ENCODE results near the gene PWWP3B. TPM values are rescaled to one million over a fixed set of nuclear protein-coding genes. Genes with fewer than 3 reads are reported as not detected.
A peak's percentile ranks its signal among the peaks of the same experiment; 100 is the strongest.

PWWP3B gene
- 5.9 TPM for polyA plus RNA-seq (2013, experiment 1 of 2)
- 6.1 TPM for polyA plus RNA-seq (2013, experiment 2 of 2)

- Histone ChIP-seq H4K8ac (ENCODE audit: low read depth, low read length) (no peak within 1 kb of the TSS), H3K9me3 (replicated peaks in 1 of 2; ENCODE audit: control insufficient read depth in 2 of 2, insufficient read depth in 1 of 2, low read depth in 1 of 2, low read length in 2 of 2) (no peaks in the 10 kb centered on the region), H3K23ac (ENCODE audit: low read depth, low read length, poor library complexity) (no peak within 1 kb of the TSS), H3K9ac (ENCODE audit: low read depth, low read length, poor library complexity) (no peak within 1 kb of the TSS), H4K91ac (ENCODE audit: low read depth, low read length, poor library complexity) (no peak within 1 kb of the TSS), H2BK15ac (ENCODE audit: low read length) (no peak within 1 kb of the TSS), H2AK5ac (ENCODE audit: low read depth, low read length) (no peak within 1 kb of the TSS), H3K36me3 (replicated peaks in 1 of 2; ENCODE audit: control insufficient read depth in 2 of 2, insufficient read depth in 2 of 2, low read length in 2 of 2) (no peaks in the 10 kb centered on the region), H2BK120ac (ENCODE audit: low read depth, low read length) (no peak within 1 kb of the TSS), H2BK12ac (ENCODE audit: low read length) (no peak within 1 kb of the TSS), H3K4me3 (ENCODE audit: low read length in 2 of 2) (peak within 1 kb of the TSS in 1 of 2 donors; percentile 46), H3K27ac (replicated peaks; ENCODE audit: low read length) (no peak within 1 kb of the TSS), H3K27me3 (ENCODE audit: control insufficient read depth in 3 of 3, insufficient read depth in 3 of 3, low read depth in 1 of 3, low read length in 3 of 3) (peaks cover 0 to 10% (median 0%) of the 10 kb centered on the region in 3 experiments), H3K4me1 (ENCODE audit: control insufficient read depth in 2 of 2, insufficient read depth in 1 of 2, low read depth in 1 of 2, low read length in 2 of 2) (no peaks in the 10 kb centered on the region), H3K14ac (ENCODE audit: low read length) (no peak within 1 kb of the TSS), H2AFZ (ENCODE audit: low read length) (peak within 1 kb of the TSS; percentile 73), H3K79me1 (ENCODE audit: low read depth, low read length) (no peaks in the 10 kb centered on the region), H3K4me2 (ENCODE audit: insufficient read depth, low read length, poor library complexity, severe bottlenecking) (peak within 1 kb of the TSS; percentile 18), H3K18ac (ENCODE audit: low read length) (no peak within 1 kb of the TSS), H3K4ac (ENCODE audit: low read length) (no peak within 1 kb of the TSS), H2BK5ac (ENCODE audit: low read length) (no peak within 1 kb of the TSS)
- WGBS, 2 donors (ENCODE audit: extremely low coverage in 2 of 2, insufficient read length in 2 of 2, insufficient replicate concordance in 1 of 2) = no CpG with 5 or more reads among the region's 14 CpGs
- DNase-seq (ENCODE audit: low spot score) = peak; percentile 26
Measured at GRCh38 chrX:106168107-106168506, at the start of gene PWWP3B. TSS of gene PWWP3B (plus strand) at chrX:106168305. CDS start at chrX:106205433, 37,128 bp downstream.

DNA sequence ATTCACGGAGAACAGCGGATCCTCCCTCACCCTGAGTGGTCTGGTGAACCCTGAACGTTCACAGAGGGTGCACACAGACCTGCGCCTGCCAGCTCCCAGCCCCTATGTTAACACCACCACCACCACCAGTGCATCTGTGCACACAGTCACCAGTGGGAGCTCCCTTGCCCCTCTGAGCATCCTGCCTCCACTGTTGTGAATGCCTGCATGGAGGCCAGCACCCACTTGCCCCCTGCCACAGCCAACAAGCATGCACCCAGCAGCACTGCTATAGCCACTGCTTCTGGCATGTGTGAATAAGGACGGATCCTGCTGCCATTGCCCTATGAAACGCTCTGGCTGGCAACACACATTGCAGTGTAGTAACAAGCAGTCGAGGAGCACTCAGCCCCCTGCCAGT, 29.1 kb upstream of the PWWP3B start:
- no peaks in the 10 kb centered on the region for H3K79me1 ChIP-seq (ENCODE audit: low read depth, low read length)
- no peak overlapping the region for H3K4ac ChIP-seq (ENCODE audit: low read length)
- no peak overlapping the region for H4K8ac ChIP-seq (ENCODE audit: low read depth, low read length)
- H2BK120ac ChIP-seq (ENCODE audit: low read depth, low read length) = no peak overlapping the region
- no peak overlapping the region for H3K9ac ChIP-seq (ENCODE audit: low read depth, low read length, poor library complexity)
- no peak for DNase-seq (ENCODE audit: low spot score)
- H3K27ac ChIP-seq (replicated peaks; ENCODE audit: low read length) = no peak overlapping the region
- no peak overlapping the region for H3K18ac ChIP-seq (ENCODE audit: low read length)
- H3K36me3 ChIP-seq (replicated peaks in 1 of 2; ENCODE audit: control insufficient read depth in 2 of 2, insufficient read depth in 2 of 2, low read length in 2 of 2) = no peaks in the 10 kb centered on the region
- H3K4me1 ChIP-seq (ENCODE audit: control insufficient read depth in 2 of 2, insufficient read depth in 1 of 2, low read depth in 1 of 2, low read length in 2 of 2) = no peaks in the 10 kb centered on the region
- no peak overlapping the region for H3K23ac ChIP-seq (ENCODE audit: low read depth, low read length, poor library complexity)
- no peak overlapping the region for H2BK15ac ChIP-seq (ENCODE audit: low read length)
- H3K27me3 ChIP-seq (ENCODE audit: control insufficient read depth in 3 of 3, insufficient read depth in 3 of 3, low read depth in 1 of 3, low read length in 3 of 3) = no peaks in the 10 kb centered on the region
- H2BK12ac ChIP-seq (ENCODE audit: low read length) = no peak overlapping the region
- H2AFZ ChIP-seq (ENCODE audit: low read length) = no peak overlapping the region
- H3K9me3 ChIP-seq (replicated peaks in 1 of 2; ENCODE audit: control insufficient read depth in 2 of 2, insufficient read depth in 1 of 2, low read depth in 1 of 2, low read length in 2 of 2) = no peaks in the 10 kb centered on the region
- no peak overlapping the region for H4K91ac ChIP-seq (ENCODE audit: low read depth, low read length, poor library complexity)
- H3K4me3 ChIP-seq (ENCODE audit: low read length in 2 of 2) = no peak overlapping the region
- no CpG with 5 or more reads among the region's 7 CpGs for WGBS, 2 donors (ENCODE audit: extremely low coverage in 2 of 2, insufficient read length in 2 of 2, insufficient replicate concordance in 1 of 2)
- H3K14ac ChIP-seq (ENCODE audit: low read length) = peak overlapping the region; percentile 56
- H2BK5ac ChIP-seq (ENCODE audit: low read length) = no peak overlapping the region
- no peak overlapping the region for H2AK5ac ChIP-seq (ENCODE audit: low read depth, low read length)
- no peak overlapping the region for H3K4me2 ChIP-seq (ENCODE audit: insufficient read depth, low read length, poor library complexity, severe bottlenecking)

GRCh38 chrX:106144755-106145639, 23.1 kb upstream of the PWWP3B start:
- no peak overlapping the region for H3K9ac ChIP-seq (ENCODE audit: low read depth, low read length, poor library complexity)
- H3K4me1 ChIP-seq (ENCODE audit: control insufficient read depth in 2 of 2, insufficient read depth in 1 of 2, low read depth in 1 of 2, low read length in 2 of 2) = no peaks in the 10 kb centered on the region
- no peak overlapping the region for H3K27ac ChIP-seq (replicated peaks; ENCODE audit: low read length)
- no peak overlapping the region for H3K14ac ChIP-seq (ENCODE audit: low read length)
- H3K4me2 ChIP-seq (ENCODE audit: insufficient read depth, low read length, poor library complexity, severe bottlenecking) = no peak overlapping the region
- no peak overlapping the region for H4K91ac ChIP-seq (ENCODE audit: low read depth, low read length, poor library complexity)
- H3K79me1 ChIP-seq (ENCODE audit: low read depth, low read length) = no peaks in the 10 kb centered on the region
- H2AFZ ChIP-seq (ENCODE audit: low read length) = no peak overlapping the region
- no peak overlapping the region for H3K4ac ChIP-seq (ENCODE audit: low read length)
- no peak overlapping the region for H2AK5ac ChIP-seq (ENCODE audit: low read depth, low read length)
- H3K23ac ChIP-seq (ENCODE audit: low read depth, low read length, poor library complexity) = no peak overlapping the region
- no peaks in the 10 kb centered on the region for H3K36me3 ChIP-seq (replicated peaks in 1 of 2; ENCODE audit: control insufficient read depth in 2 of 2, insufficient read depth in 2 of 2, low read length in 2 of 2)
- no peak overlapping the region for H3K4me3 ChIP-seq (ENCODE audit: low read length in 2 of 2)
- H3K18ac ChIP-seq (ENCODE audit: low read length) = no peak overlapping the region
- H2BK15ac ChIP-seq (ENCODE audit: low read length) = no peak overlapping the region
- no peak overlapping the region for H2BK5ac ChIP-seq (ENCODE audit: low read length)
- no peaks in the 10 kb centered on the region for H3K27me3 ChIP-seq (ENCODE audit: control insufficient read depth in 3 of 3, insufficient read depth in 3 of 3, low read depth in 1 of 3, low read length in 3 of 3)
- WGBS, 2 donors (ENCODE audit: extremely low coverage in 2 of 2, insufficient read length in 2 of 2, insufficient replicate concordance in 1 of 2) = no CpG with 5 or more reads among the region's 5 CpGs
- H2BK12ac ChIP-seq (ENCODE audit: low read length) = no peak overlapping the region
- no peak overlapping the region for H2BK120ac ChIP-seq (ENCODE audit: low read depth, low read length)
- no peak for DNase-seq (ENCODE audit: low spot score)
- H4K8ac ChIP-seq (ENCODE audit: low read depth, low read length) = no peak overlapping the region
- no peaks in the 10 kb centered on the region for H3K9me3 ChIP-seq (replicated peaks in 1 of 2; ENCODE audit: control insufficient read depth in 2 of 2, insufficient read depth in 1 of 2, low read depth in 1 of 2, low read length in 2 of 2)

GRCh38 chrX:106150701-106151100, 17.4 kb upstream of the PWWP3B start:
- H3K4me3 ChIP-seq (ENCODE audit: low read length in 2 of 2) = no peak overlapping the region
- H3K9me3 ChIP-seq (replicated peaks in 1 of 2; ENCODE audit: control insufficient read depth in 2 of 2, insufficient read depth in 1 of 2, low read depth in 1 of 2, low read length in 2 of 2) = no peaks in the 10 kb centered on the region
- no peak overlapping the region for H3K4me2 ChIP-seq (ENCODE audit: insufficient read depth, low read length, poor library complexity, severe bottlenecking)
- H3K27ac ChIP-seq (replicated peaks; ENCODE audit: low read length) = no peak overlapping the region
- H3K9ac ChIP-seq (ENCODE audit: low read depth, low read length, poor library complexity) = no peak overlapping the region
- H4K91ac ChIP-seq (ENCODE audit: low read depth, low read length, poor library complexity) = no peak overlapping the region
- H4K8ac ChIP-seq (ENCODE audit: low read depth, low read length) = no peak overlapping the region
- no peaks in the 10 kb centered on the region for H3K27me3 ChIP-seq (ENCODE audit: control insufficient read depth in 3 of 3, insufficient read depth in 3 of 3, low read depth in 1 of 3, low read length in 3 of 3)
- DNase-seq (ENCODE audit: low spot score) = no peak
- H2AK5ac ChIP-seq (ENCODE audit: low read depth, low read length) = no peak overlapping the region
- H3K4ac ChIP-seq (ENCODE audit: low read length) = no peak overlapping the region
- H2BK12ac ChIP-seq (ENCODE audit: low read length) = no peak overlapping the region
- no peaks in the 10 kb centered on the region for H3K79me1 ChIP-seq (ENCODE audit: low read depth, low read length)
- H2BK5ac ChIP-seq (ENCODE audit: low read length) = no peak overlapping the region
- no peak overlapping the region for H3K23ac ChIP-seq (ENCODE audit: low read depth, low read length, poor library complexity)
- H2BK15ac ChIP-seq (ENCODE audit: low read length) = no peak overlapping the region
- H3K36me3 ChIP-seq (replicated peaks in 1 of 2; ENCODE audit: control insufficient read depth in 2 of 2, insufficient read depth in 2 of 2, low read length in 2 of 2) = no peaks in the 10 kb centered on the region
- no CpG with 5 or more reads among the region's 2 CpGs for WGBS, 2 donors (ENCODE audit: extremely low coverage in 2 of 2, insufficient read length in 2 of 2, insufficient replicate concordance in 1 of 2)
- H2AFZ ChIP-seq (ENCODE audit: low read length) = no peak overlapping the region
- H3K4me1 ChIP-seq (ENCODE audit: control insufficient read depth in 2 of 2, insufficient read depth in 1 of 2, low read depth in 1 of 2, low read length in 2 of 2) = no peaks in the 10 kb centered on the region
- H3K14ac ChIP-seq (ENCODE audit: low read length) = no peak overlapping the region
- H2BK120ac ChIP-seq (ENCODE audit: low read depth, low read length) = no peak overlapping the region
- H3K18ac ChIP-seq (ENCODE audit: low read length) = no peak overlapping the region

All from neuronal stem cell (in vitro differentiated cells).